ENCODE data around the gene SP2.

SP2 gene

GRCh38 chr17:47882247-47882646, 13.8 kb upstream of the SP2 start:
- peaks cover 33% of the 10 kb centered on the region for H3K4me1 ChIP-seq (ENCODE audit: control insufficient read depth, insufficient read depth, low read length, poor library complexity, severe bottlenecking)
- no peak overlapping the region for H3K27ac ChIP-seq (ENCODE audit: low read depth, low read length, severe bottlenecking)
- H3K4me3 ChIP-seq (ENCODE audit: extremely low read depth, insufficient read depth, low read length, poor library complexity, severe bottlenecking): no peak overlapping the region
- H3K36me3 ChIP-seq (ENCODE audit: control insufficient read depth, insufficient read depth, low read length): no peaks in the 10 kb centered on the region
- H3K9me3 ChIP-seq (ENCODE audit: control insufficient read depth, low read length): no peaks in the 10 kb centered on the region
- WGBS, 2 experiments (ENCODE audit: insufficient coverage in 2 of 2): 91 to 92% methylated on average over 7 of the region's 7 CpGs

- Histone ChIP-seq H3K4me3 (ENCODE audit: extremely low read depth, insufficient read depth, low read length, poor library complexity, severe bottlenecking) (no peak overlapping the region), H3K36me3 (ENCODE audit: control insufficient read depth, insufficient read depth, low read length) (no peaks in the 10 kb centered on the region), H3K9me3 (ENCODE audit: control insufficient read depth, low read length) (no peaks in the 10 kb centered on the region), H3K27ac (ENCODE audit: low read depth, low read length, severe bottlenecking) (no peak overlapping the region), H3K4me1 (ENCODE audit: control insufficient read depth, insufficient read depth, low read length, poor library complexity, severe bottlenecking) (peaks cover 26% of the 10 kb centered on the region)
- 90 to 92% methylated on average over 6 of the region's 9 CpGs for WGBS, 2 experiments (ENCODE audit: insufficient coverage in 2 of 2)
These were observed 13.1 kb upstream of the SP2 start for GRCh38 chr17:47882695-47883588.

- H3K9me3 ChIP-seq (ENCODE audit: control insufficient read depth, low read length): no peaks in the 10 kb centered on the region
- 85 to 93% methylated on average over 4 to 5 of the region's 9 CpGs for WGBS, 2 experiments (ENCODE audit: insufficient coverage in 2 of 2)
These were observed 12.2 kb upstream of the SP2 start for GRCh38 chr17:47883589-47884426.

GRCh38 chr17:47884427-47884740, 11.7 kb upstream of the SP2 start:
- no peak overlapping the region for H3K27ac ChIP-seq (ENCODE audit: low read depth, low read length, severe bottlenecking)
- H3K4me1 ChIP-seq (ENCODE audit: control insufficient read depth, insufficient read depth, low read length, poor library complexity, severe bottlenecking): peaks cover 16% of the 10 kb centered on the region
- 81 to 89% methylated on average over 1 to 2 of the region's 5 CpGs for WGBS, 2 experiments (ENCODE audit: insufficient coverage in 2 of 2)
- no peak overlapping the region for H3K4me3 ChIP-seq (ENCODE audit: extremely low read depth, insufficient read depth, low read length, poor library complexity, severe bottlenecking)
- no peaks in the 10 kb centered on the region for H3K36me3 ChIP-seq (ENCODE audit: control insufficient read depth, insufficient read depth, low read length)
- no peaks in the 10 kb centered on the region for H3K9me3 ChIP-seq (ENCODE audit: control insufficient read depth, low read length)

More at GRCh38 chr17:47883589-47884426, 12.2 kb upstream of the SP2 start:
- Histone ChIP-seq H3K27ac (ENCODE audit: low read depth, low read length, severe bottlenecking) (no peak overlapping the region), H3K4me1 (ENCODE audit: control insufficient read depth, insufficient read depth, low read length, poor library complexity, severe bottlenecking) (peaks cover 21% of the 10 kb centered on the region), H3K4me3 (ENCODE audit: extremely low read depth, insufficient read depth, low read length, poor library complexity, severe bottlenecking) (no peak overlapping the region), H3K36me3 (ENCODE audit: control insufficient read depth, insufficient read depth, low read length) (no peaks in the 10 kb centered on the region)

GRCh38 chr17:47884905-47885730, 10.9 kb upstream of the SP2 start:
- 60 to 82% methylated on average over 3 to 7 of the region's 11 CpGs for WGBS, 2 experiments (ENCODE audit: insufficient coverage in 2 of 2)
- Histone ChIP-seq H3K4me1 (ENCODE audit: control insufficient read depth, insufficient read depth, low read length, poor library complexity, severe bottlenecking) (peaks cover 16% of the 10 kb centered on the region), H3K36me3 (ENCODE audit: control insufficient read depth, insufficient read depth, low read length) (no peaks in the 10 kb centered on the region), H3K27ac (ENCODE audit: low read depth, low read length, severe bottlenecking) (no peak overlapping the region), H3K4me3 (ENCODE audit: extremely low read depth, insufficient read depth, low read length, poor library complexity, severe bottlenecking) (no peak overlapping the region), H3K9me3 (ENCODE audit: control insufficient read depth, low read length) (no peaks in the 10 kb centered on the region)

- Histone ChIP-seq H3K9me3 (ENCODE audit: control insufficient read depth, low read length) (no peaks in the 10 kb centered on the region), H3K4me3 (ENCODE audit: extremely low read depth, insufficient read depth, low read length, poor library complexity, severe bottlenecking) (no peak overlapping the region), H3K4me1 (ENCODE audit: control insufficient read depth, insufficient read depth, low read length, poor library complexity, severe bottlenecking) (peaks cover 9% of the 10 kb centered on the region), H3K27ac (ENCODE audit: low read depth, low read length, severe bottlenecking) (no peak overlapping the region), H3K36me3 (ENCODE audit: control insufficient read depth, insufficient read depth, low read length) (no peaks in the 10 kb centered on the region)
- whole genome bisulfite sequencing, 2 experiments (ENCODE audit: insufficient coverage in 2 of 2): 73 to 74% methylated on average over 4 to 6 of the region's 6 CpGs
These were observed 7.7 kb upstream of the SP2 start for GRCh38 chr17:47888293-47888692.

- Histone ChIP-seq H3K27ac (ENCODE audit: low read depth, low read length, severe bottlenecking) (no peak overlapping the region), H3K4me1 (ENCODE audit: control insufficient read depth, insufficient read depth, low read length, poor library complexity, severe bottlenecking) (peaks cover 16% of the 10 kb centered on the region), H3K9me3 (ENCODE audit: control insufficient read depth, low read length) (no peaks in the 10 kb centered on the region), H3K4me3 (ENCODE audit: extremely low read depth, insufficient read depth, low read length, poor library complexity, severe bottlenecking) (no peak overlapping the region), H3K36me3 (ENCODE audit: control insufficient read depth, insufficient read depth, low read length) (no peaks in the 10 kb centered on the region)
- WGBS, 2 experiments (ENCODE audit: insufficient coverage in 2 of 2): 52 to 71% methylated on average over 7 to 11 of the region's 11 CpGs
These were observed 6.1 kb upstream of the SP2 start for GRCh38 chr17:47889734-47890529.

- H3K36me3 ChIP-seq (ENCODE audit: control insufficient read depth, insufficient read depth, low read length): no peaks in the 10 kb centered on the region
- H3K9me3 ChIP-seq (ENCODE audit: control insufficient read depth, low read length): no peaks in the 10 kb centered on the region
- H3K27ac ChIP-seq (ENCODE audit: low read depth, low read length, severe bottlenecking): no peak overlapping the region
- 95 to 100% methylated on average over 3 of the region's 4 CpGs for WGBS, 2 experiments (ENCODE audit: insufficient coverage in 2 of 2)
- H3K4me1 ChIP-seq (ENCODE audit: control insufficient read depth, insufficient read depth, low read length, poor library complexity, severe bottlenecking): peaks cover 12% of the 10 kb centered on the region
- H3K4me3 ChIP-seq (ENCODE audit: extremely low read depth, insufficient read depth, low read length, poor library complexity, severe bottlenecking): no peak overlapping the region
These were observed 4.4 kb upstream of the SP2 start for GRCh38 chr17:47891545-47892088.

GRCh38 chr17:47894498-47895346, 1.3 kb upstream of the SP2 start:
- Histone ChIP-seq H3K9me3 (ENCODE audit: control insufficient read depth, low read length) (no peaks in the 10 kb centered on the region), H3K4me3 (ENCODE audit: extremely low read depth, insufficient read depth, low read length, poor library complexity, severe bottlenecking) (peak overlapping the region; percentile 69), H3K4me1 (ENCODE audit: control insufficient read depth, insufficient read depth, low read length, poor library complexity, severe bottlenecking) (peaks cover 8% of the 10 kb centered on the region), H3K36me3 (ENCODE audit: control insufficient read depth, insufficient read depth, low read length) (peaks cover 16% of the 10 kb centered on the region), H3K27ac (ENCODE audit: low read depth, low read length, severe bottlenecking) (no peak overlapping the region)
- 63 to 68% methylated on average over 6 to 8 of the region's 11 CpGs for WGBS, 2 experiments (ENCODE audit: insufficient coverage in 2 of 2)
